Naive thymus-derived CD4-positive, alpha-beta T cell (primary cell): ENCODE measurements around the gene RECK. TPM values are rescaled to one million over a fixed set of nuclear protein-coding genes. Genes with fewer than 3 reads are reported as not detected.
A peak's percentile ranks its signal among the peaks of the same experiment; 100 is the strongest.

ENCODE experiments used
- ATAC-seq: fragments of 150-1000 bp; cut with Tn5 transposase; 2 replicates; pipeline ENCODE4 v1.10.0; 2021; ENCODE audit warnings: mild to moderate bottlenecking, moderate library complexity
- CTCF ChIA-PET: fragments of 350-600 bp; sonication (Branson Sonifier 250); formaldehyde crosslinking; loops from one replicate; lab custom pipeline; 2021; ENCODE audit warnings: antibody characterized with exemption; lab: Charles Lee
- POLR2A ChIA-PET: fragments of 350-600 bp; sonication (Branson Sonifier 250); formaldehyde crosslinking; loops from one replicate; lab custom pipeline; 2021; ENCODE audit warnings: antibody characterized with exemption, inconsistent platforms; lab: Charles Lee
- DNase-seq, 9 donors: peaks; one replicate each; pipeline versions ENCODE4 v3.0.0 to v3.0.0-alpha.2; 2020 to 2022; ENCODE audit warnings: mixed read lengths in 1 of 9
- H3K27ac ChIP-seq: one replicate; pipeline ENCODE4 v1.7.0; 2013; ENCODE audit warnings: mild to moderate bottlenecking, low read depth, low read length, moderate library complexity
- H3K27me3 ChIP-seq, 2 donors: one replicate each; pipeline ENCODE4 v1.7.0; 2013; ENCODE audit warnings: low read length in 2 of 2, mild to moderate bottlenecking in 2 of 2, moderate library complexity in 2 of 2; ENCODE audit not compliant: control insufficient read depth in 2 of 2, insufficient read depth in 2 of 2
- H3K36me3 ChIP-seq, 3 experiments: 1 replicate in 2 of 3; 2 replicates in 1 of 3; pipeline ENCODE4 v1.7.0; 2013; ENCODE audit warnings: low read length in 3 of 3, mild to moderate bottlenecking in 3 of 3, moderate library complexity in 1 of 3; ENCODE audit not compliant: insufficient read depth in 3 of 3, control insufficient read depth in 2 of 3
- H3K4me1 ChIP-seq, 2 donors: one replicate each; pipeline ENCODE4 v1.7.0; 2013; ENCODE audit warnings: low read length in 2 of 2, mild to moderate bottlenecking in 2 of 2, moderate library complexity in 1 of 2; ENCODE audit not compliant: control insufficient read depth in 2 of 2, insufficient read depth in 2 of 2
- H3K4me3 ChIP-seq: 2 replicates; pipeline ENCODE4 v1.7.0; 2013; ENCODE audit warnings: mild to moderate bottlenecking, low read length
- H3K9me3 ChIP-seq, 3 experiments: 1 replicate in 2 of 3; 2 replicates in 1 of 3; pipeline ENCODE4 v1.7.0; 2013; ENCODE audit warnings: low read length in 3 of 3; ENCODE audit not compliant: control insufficient read depth in 2 of 3
- H3K27ac Mint-ChIP-seq, 9 donors: one replicate each; pipeline ENCODE4 v1.8.0; 2020 to 2022; ENCODE audit warnings: mixed read lengths in 9 of 9, mild to moderate bottlenecking in 8 of 9, moderate library complexity in 5 of 9, inconsistent platforms in 2 of 9
- H3K27me3 Mint-ChIP-seq, 5 donors: one replicate each; pipeline ENCODE4 v1.8.0; 2021 to 2022; ENCODE audit warnings: mixed read lengths in 5 of 5, mild to moderate bottlenecking in 1 of 5
- H3K36me3 Mint-ChIP-seq, 5 donors: one replicate each; pipeline ENCODE4 v1.8.0; 2020 to 2022; ENCODE audit warnings: mixed read lengths in 5 of 5, mild to moderate bottlenecking in 3 of 5, inconsistent platforms in 1 of 5
- H3K4me1 Mint-ChIP-seq, 7 donors: one replicate each; pipeline ENCODE4 v1.8.0; 2020 to 2022; ENCODE audit warnings: mixed read lengths in 7 of 7, mild to moderate bottlenecking in 3 of 7, inconsistent platforms in 1 of 7
- H3K4me3 Mint-ChIP-seq, 10 donors: one replicate each; pipeline ENCODE4 v1.8.0; 2020 to 2022; ENCODE audit warnings: mild to moderate bottlenecking in 10 of 10, mixed read lengths in 10 of 10, moderate library complexity in 6 of 10, inconsistent platforms in 2 of 10
- H3K9me3 Mint-ChIP-seq, 11 donors: one replicate each; pipeline ENCODE4 v1.8.0; 2020 to 2022; ENCODE audit warnings: mixed read lengths in 11 of 11, mild to moderate bottlenecking in 4 of 11, inconsistent platforms in 1 of 11, moderate library complexity in 1 of 11
- intact Hi-C, 2 donors: fragments of 100-400 bp; cut with micrococcal nuclease; formaldehyde crosslinking; loops; one replicate each; pipeline ENCODE4 v1.15.1; 2023
- polyA plus RNA-seq, 2 donors: library from polyadenylated mRNA; unstranded; fragments of 300-500 nt; fragmentation: Illumina TruSeq; gene quantifications; one replicate each; pipeline ENCODE4 v1.2.3, GENCODE V29; 2021
- total RNA-seq, 6 experiments: library from RNA in 5 of 6; stranded (reverse) in 5 of 6; gene quantifications; 1 replicate in 5 of 6; 2 replicates in 1 of 6; pipeline ENCODE4 v1.2.3 and lab custom pipeline; 2021 to 2026

RECK gene
- total and polyA plus RNA-seq, 7 experiments from 2014 or later, result 7.4 to 26.2 (median 13.9) TPM

DNA sequence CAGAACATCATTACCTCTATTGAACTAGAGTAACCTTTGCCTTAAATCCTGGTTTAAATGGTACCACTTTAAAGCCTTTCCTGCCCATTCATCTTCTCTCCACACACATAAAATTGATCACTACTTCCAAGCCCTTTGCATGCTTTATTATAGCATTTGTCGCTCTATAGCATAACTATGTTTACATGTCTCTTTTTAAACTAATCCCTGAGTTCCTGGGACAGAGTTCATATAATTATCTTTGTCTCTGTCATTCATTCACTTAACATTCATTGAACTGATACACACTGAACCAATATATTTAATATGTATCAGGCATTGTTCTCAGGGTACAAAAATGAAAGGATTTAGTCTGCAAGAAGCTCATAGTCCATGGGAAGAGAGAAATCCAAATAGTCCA, 37.3 kb downstream of the RECK start:
- no peak overlapping the region for H3K27ac Mint-ChIP-seq

DNA sequence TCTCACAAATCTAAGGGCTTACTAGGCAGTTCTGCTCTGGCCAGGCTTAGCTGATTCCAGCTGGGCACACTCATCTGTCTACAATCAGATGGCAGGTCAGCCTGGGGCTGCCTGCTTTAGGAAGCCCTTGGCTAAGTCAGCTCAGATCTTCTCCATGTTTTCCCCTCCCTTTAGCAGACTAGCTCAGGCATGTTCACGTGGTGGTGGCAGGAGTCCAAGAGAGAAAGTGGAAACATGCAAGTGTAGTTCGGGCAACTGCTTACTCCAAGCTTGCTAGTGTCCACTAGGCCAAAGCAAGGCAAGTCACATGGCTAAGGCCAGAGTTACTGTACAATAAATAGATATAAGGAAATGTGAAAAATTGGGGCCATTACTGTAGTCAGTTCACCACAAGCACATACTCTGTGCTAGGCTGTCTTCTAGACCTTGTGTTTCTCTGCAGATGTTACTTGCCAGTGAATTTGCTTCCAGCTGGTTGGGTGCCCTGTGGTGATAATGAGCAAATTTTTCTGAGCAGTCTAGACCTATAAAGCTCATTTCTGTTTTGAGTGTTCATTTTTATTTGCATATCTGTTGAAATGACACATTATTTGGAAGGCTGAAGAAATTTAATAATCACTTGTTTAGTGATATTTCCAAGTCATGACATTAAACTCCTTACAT, 38.3 kb downstream of the RECK start:
- H3K9me3 ChIP-seq, result no peaks in the 10 kb centered on the region
- H3K36me3 ChIP-seq, result no peaks in the 10 kb centered on the region
- no peak overlapping the region for H3K4me3 ChIP-seq
- Mint-ChIP-seq H3K9me3 (no peaks in the 10 kb centered on the region), H3K4me3 (no peak overlapping the region), H3K27ac (peak overlapping the region in 1 of 9 donors; percentile 48), H3K27me3 (no peaks in the 10 kb centered on the region), H3K36me3 (peaks cover 0 to 18% (median 7%) of the 10 kb centered on the region in 5 donors), H3K4me1 (peaks cover 0 to 2% (median 0%) of the 10 kb centered on the region in 7 donors)
- H3K4me1 ChIP-seq, result no peaks in the 10 kb centered on the region
- no peak for DNase-seq
- H3K27ac ChIP-seq, result no peak overlapping the region
- no peak for ATAC-seq
- no peaks in the 10 kb centered on the region for H3K27me3 ChIP-seq
- ChIA-PET POLR2A (no interaction called here), CTCF (no interaction called here)
- intact Hi-C loops, result no loop called here

More for the DNA sequence above, 37.3 kb downstream of the RECK start:
- ChIA-PET CTCF (interaction anchor here (0.7 to 0.9 kb wide), 2 partner anchors 66 to 93 kb away, joined by 3 to 5 read pairs; no protein-coding TSS in a partner anchor), POLR2A (no interaction called here)
- Mint-ChIP-seq H3K27me3 (no peaks in the 10 kb centered on the region), H3K4me3 (no peak overlapping the region), H3K9me3 (no peaks in the 10 kb centered on the region), H3K36me3 (peaks cover 0 to 25% (median 7%) of the 10 kb centered on the region in 5 donors), H3K4me1 (peaks cover 0 to 3% (median 0%) of the 10 kb centered on the region in 7 donors)
- Histone ChIP-seq H3K4me1 (no peaks in the 10 kb centered on the region), H3K27ac (no peak overlapping the region), H3K9me3 (no peaks in the 10 kb centered on the region), H3K27me3 (no peaks in the 10 kb centered on the region), H3K36me3 (no peaks in the 10 kb centered on the region), H3K4me3 (no peak overlapping the region)
- DNase-seq (no peak), ATAC-seq (no peak)
- intact Hi-C loops, result no loop called here

DNA sequence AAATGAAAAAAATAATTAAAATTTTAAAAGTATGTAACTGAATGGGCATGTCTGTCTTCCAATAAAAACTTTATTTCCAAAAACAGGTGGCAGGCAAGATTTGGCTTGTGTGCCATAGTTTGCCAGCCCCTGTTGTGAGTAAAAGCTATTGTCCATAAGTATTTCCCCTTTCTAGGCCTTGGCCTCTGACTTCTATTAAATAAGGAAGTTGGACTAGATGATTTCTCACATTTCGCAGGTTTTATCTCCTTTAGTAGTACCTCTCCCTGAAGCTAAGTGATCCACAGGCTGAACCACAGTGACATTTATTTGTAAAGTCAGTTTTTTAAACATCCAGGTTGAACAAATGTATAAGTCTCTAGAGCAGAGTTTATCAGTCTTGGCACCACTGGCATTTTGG, 41.3 kb downstream of the RECK start:
- Mint-ChIP-seq H3K4me3 (no peak overlapping the region), H3K27ac (no peak overlapping the region), H3K27me3 (no peaks in the 10 kb centered on the region), H3K36me3 (peaks cover 0 to 29% (median 8%) of the 10 kb centered on the region in 5 donors), H3K4me1 (peaks cover 0 to 2% (median 0%) of the 10 kb centered on the region in 7 donors), H3K9me3 (no peaks in the 10 kb centered on the region)
- ChIA-PET POLR2A (no interaction called here), CTCF (no interaction called here)
- H3K4me3 ChIP-seq, result no peak overlapping the region
- no peak overlapping the region for H3K27ac ChIP-seq
- H3K4me1 ChIP-seq, result no peaks in the 10 kb centered on the region
- ATAC-seq, result peak; percentile 38
- H3K27me3 ChIP-seq, result no peaks in the 10 kb centered on the region
- no peaks in the 10 kb centered on the region for H3K36me3 ChIP-seq
- intact Hi-C loops, result no loop called here
- no peak for DNase-seq
- no peaks in the 10 kb centered on the region for H3K9me3 ChIP-seq

DNA sequence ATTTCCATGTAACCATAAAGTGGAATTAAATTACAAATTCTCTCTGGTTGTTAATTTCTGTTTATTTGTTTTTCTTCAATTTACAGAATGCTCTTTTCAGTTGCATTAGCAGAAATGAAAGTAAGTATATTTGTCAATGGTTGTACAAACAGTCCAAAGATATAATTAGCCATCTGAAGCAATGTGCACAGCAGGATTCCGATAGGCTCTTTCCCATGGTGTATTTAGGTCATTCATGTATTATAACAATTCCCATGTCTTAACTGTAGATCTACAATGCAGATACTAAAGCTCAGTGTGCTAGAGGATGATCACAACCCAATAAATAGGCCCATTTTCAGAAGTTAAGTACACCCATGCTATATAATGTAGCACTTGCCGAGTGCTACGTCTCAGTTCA, 43.8 kb downstream of the RECK start:
- peaks cover 0 to 38% (median 17%) of the 10 kb centered on the region in 5 donors for H3K36me3 Mint-ChIP-seq
- CTCF ChIA-PET, result interaction anchor here (1.4 kb wide), 1 partner anchor 86 kb away, joined by 4 read pairs; no protein-coding TSS in a partner anchor
- H3K4me1 ChIP-seq, result no peaks in the 10 kb centered on the region
- POLR2A ChIA-PET, result no interaction called here
- no peaks in the 10 kb centered on the region for H3K4me1 Mint-ChIP-seq
- H3K27me3 Mint-ChIP-seq, result no peaks in the 10 kb centered on the region
- no peak overlapping the region for H3K27ac ChIP-seq
- H3K36me3 ChIP-seq, result no peaks in the 10 kb centered on the region
- H3K4me3 ChIP-seq, result no peak overlapping the region
- peak overlapping the region in 1 of 9 donors; percentile 65 for H3K27ac Mint-ChIP-seq
- H3K9me3 ChIP-seq, result no peaks in the 10 kb centered on the region
- H3K4me3 Mint-ChIP-seq, result no peak overlapping the region
- DNase-seq (no peak), ATAC-seq (no peak)
- intact Hi-C loops, result no loop called here
- no peaks in the 10 kb centered on the region for H3K27me3 ChIP-seq
- H3K9me3 Mint-ChIP-seq, result no peaks in the 10 kb centered on the region

DNA sequence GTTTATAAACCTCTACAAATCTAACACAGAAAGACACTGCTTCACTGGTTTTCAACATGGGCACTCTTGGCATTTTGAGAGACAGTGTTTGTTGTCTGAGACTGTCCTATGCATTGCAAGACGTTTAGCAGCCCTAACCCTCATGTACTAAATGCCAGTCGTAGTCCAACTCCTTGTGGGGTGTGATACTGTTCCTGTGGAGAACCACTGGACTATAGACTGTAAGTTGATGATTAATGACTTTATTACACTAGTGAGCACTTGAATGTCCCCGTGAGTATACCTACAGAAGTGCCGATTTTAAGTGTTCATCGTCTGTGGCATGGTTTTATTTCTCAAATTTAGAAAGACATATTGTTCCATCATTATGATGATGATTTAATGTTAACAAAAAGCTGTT, 46.2 kb downstream of the RECK start:
- POLR2A ChIA-PET, result no interaction called here
- no peaks in the 10 kb centered on the region for H3K9me3 ChIP-seq
- peaks cover 0 to 12% (median 0%) of the 10 kb centered on the region in 3 experiments for H3K36me3 ChIP-seq
- Mint-ChIP-seq H3K27me3 (no peaks in the 10 kb centered on the region), H3K36me3 (peaks cover 0 to 59% (median 25%) of the 10 kb centered on the region in 5 donors), H3K4me1 (no peaks in the 10 kb centered on the region), H3K4me3 (no peak overlapping the region), H3K27ac (no peak overlapping the region), H3K9me3 (peaks cover 0 to 4% (median 0%) of the 10 kb centered on the region in 11 donors)
- DNase-seq (no peak), ATAC-seq (no peak)
- no peaks in the 10 kb centered on the region for H3K27me3 ChIP-seq
- no peaks in the 10 kb centered on the region for H3K4me1 ChIP-seq
- CTCF ChIA-PET, result no interaction called here
- intact Hi-C loops, result no loop called here
- H3K4me3 ChIP-seq, result no peak overlapping the region
- H3K27ac ChIP-seq, result no peak overlapping the region

DNA sequence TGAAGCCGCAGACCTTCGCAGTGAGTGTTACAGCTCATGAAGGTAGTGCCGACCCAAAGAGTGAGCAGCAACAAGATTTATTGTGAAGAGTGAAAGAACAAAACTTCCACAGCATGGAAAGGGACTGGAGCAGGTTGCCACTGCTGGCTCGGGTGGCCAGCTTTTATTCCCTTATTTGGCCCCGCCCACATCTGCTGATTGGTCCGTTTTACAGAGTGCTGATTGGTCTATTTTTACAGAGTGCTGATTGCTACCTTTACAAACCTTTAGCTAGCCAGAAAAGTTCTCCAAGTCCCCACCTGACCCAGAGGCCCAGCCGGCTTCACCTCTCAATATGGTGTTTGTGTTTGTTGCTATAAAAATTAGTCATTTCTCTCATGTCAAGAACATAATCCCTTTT, 49.7 kb downstream of the RECK start:
- ATAC-seq (no peak), DNase-seq (no peak)
- Histone ChIP-seq H3K9me3 (no peaks in the 10 kb centered on the region), H3K4me3 (no peak overlapping the region), H3K27ac (no peak overlapping the region), H3K4me1 (no peaks in the 10 kb centered on the region), H3K36me3 (peaks cover 0 to 12% (median 0%) of the 10 kb centered on the region in 3 experiments), H3K27me3 (no peaks in the 10 kb centered on the region)
- ChIA-PET POLR2A (no interaction called here), CTCF (interaction anchor here (1.3 kb wide), 1 partner anchor 16 kb away, joined by 3 read pairs; no protein-coding TSS in a partner anchor)
- peaks cover 0 to 51% (median 29%) of the 10 kb centered on the region in 5 donors for H3K36me3 Mint-ChIP-seq
- peaks cover 0 to 1% (median under 1%) of the 10 kb centered on the region in 7 donors for H3K4me1 Mint-ChIP-seq
- no peaks in the 10 kb centered on the region for H3K27me3 Mint-ChIP-seq
- H3K9me3 Mint-ChIP-seq, result peaks cover 0 to 4% (median 0%) of the 10 kb centered on the region in 11 donors
- H3K27ac Mint-ChIP-seq, result peak overlapping the region in 1 of 9 donors; percentile 43
- intact Hi-C loops, result no loop called here
- H3K4me3 Mint-ChIP-seq, result peak overlapping the region in 1 of 10 donors; percentile 12
